ENCODE results near the gene SPAAR.
"Not testable (repeated sequence)": the region's sequence is repeated elsewhere in the genome, so short reads cannot be mapped to it uniquely, and the experiment has no call there.

SPAAR gene

DNA sequence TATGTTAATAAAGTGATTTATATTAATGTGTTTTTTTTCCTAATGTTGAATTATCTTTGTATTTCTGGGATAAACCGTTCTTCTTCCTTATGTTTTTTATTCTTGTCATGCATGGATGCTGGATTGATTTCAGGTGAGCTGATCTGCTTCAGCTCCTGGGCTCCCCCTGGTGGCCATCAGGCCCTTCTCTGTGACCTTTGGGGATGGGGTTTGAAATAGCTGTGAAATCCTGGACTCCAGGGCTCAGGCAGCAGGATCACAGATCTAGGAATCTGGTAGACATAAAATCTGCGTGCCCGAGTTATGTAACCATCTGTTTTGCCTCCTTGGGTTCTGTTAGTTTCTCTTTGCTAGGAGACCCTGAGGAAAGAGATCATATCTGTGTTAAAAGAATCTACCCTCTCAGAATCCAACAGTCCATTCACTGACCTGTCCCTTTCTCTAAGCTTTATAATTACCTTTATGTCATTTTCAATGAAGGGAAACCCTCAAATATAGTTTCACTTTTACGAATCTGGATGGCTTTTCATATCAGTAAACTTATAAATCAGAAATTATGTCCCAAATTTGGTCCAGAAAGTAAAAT is 26.9 kb upstream of the SPAAR start:
- ATAC-seq (ENCODE audit: insufficient read depth, low read depth) (peak; percentile 77), DNase-seq (peak; percentile 74)
- no peaks in the 10 kb centered on the region for H3K36me3 ChIP-seq (ENCODE audit: insufficient read depth, low read length)
- H2AFZ ChIP-seq (ENCODE audit: low read depth, low read length) = no peak overlapping the region
- H3K79me2 ChIP-seq (ENCODE audit: insufficient read depth, low read length) = no peaks in the 10 kb centered on the region
- H3K4me3 ChIP-seq (ENCODE audit: low read depth in 1 of 2, low read length in 2 of 2) = no peak overlapping the region
- H3K4me2 ChIP-seq (ENCODE audit: insufficient read depth, low read length) = no peak overlapping the region
- H3K9ac ChIP-seq (ENCODE audit: low read depth, low read length) = no peak overlapping the region
- H3K9me3 ChIP-seq (ENCODE audit: insufficient read depth, low read length, severe bottlenecking) = no peaks in the 10 kb centered on the region
- H3K4me1 ChIP-seq (ENCODE audit: insufficient read depth, low read length) = no peaks in the 10 kb centered on the region
- no peaks in the 10 kb centered on the region for H3K27me3 ChIP-seq (ENCODE audit: insufficient read depth, low read length, poor library complexity)
- TF ChIP-seq, protein P1, sequence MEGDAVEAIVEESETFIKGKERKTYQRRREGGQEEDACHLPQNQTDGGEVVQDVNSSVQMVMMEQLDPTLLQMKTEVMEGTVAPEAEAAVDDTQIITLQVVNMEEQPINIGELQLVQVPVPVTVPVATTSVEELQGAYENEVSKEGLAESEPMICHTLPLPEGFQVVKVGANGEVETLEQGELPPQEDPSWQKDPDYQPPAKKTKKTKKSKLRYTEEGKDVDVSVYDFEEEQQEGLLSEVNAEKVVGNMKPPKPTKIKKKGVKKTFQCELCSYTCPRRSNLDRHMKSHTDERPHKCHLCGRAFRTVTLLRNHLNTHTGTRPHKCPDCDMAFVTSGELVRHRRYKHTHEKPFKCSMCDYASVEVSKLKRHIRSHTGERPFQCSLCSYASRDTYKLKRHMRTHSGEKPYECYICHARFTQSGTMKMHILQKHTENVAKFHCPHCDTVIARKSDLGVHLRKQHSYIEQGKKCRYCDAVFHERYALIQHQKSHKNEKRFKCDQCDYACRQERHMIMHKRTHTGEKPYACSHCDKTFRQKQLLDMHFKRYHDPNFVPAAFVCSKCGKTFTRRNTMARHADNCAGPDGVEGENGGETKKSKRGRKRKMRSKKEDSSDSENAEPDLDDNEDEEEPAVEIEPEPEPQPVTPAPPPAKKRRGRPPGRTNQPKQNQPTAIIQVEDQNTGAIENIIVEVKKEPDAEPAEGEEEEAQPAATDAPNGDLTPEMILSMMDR (IDR thresholded peaks at IDR 0.05; ENCODE audit: borderline replicate concordance, extremely low read depth, low read length, poor library complexity, severe bottlenecking) = peak; percentile 92
- no peak for TF ChIP-seq EZH2 (IDR thresholded peaks at IDR 0.05; ENCODE audit: borderline replicate concordance, low read depth, low read length, severe bottlenecking)
- H4K20me1 ChIP-seq (ENCODE audit: insufficient read depth, low read length) = no peaks in the 10 kb centered on the region
- no peak overlapping the region for H3K27ac ChIP-seq (ENCODE audit: low read length)

DNA sequence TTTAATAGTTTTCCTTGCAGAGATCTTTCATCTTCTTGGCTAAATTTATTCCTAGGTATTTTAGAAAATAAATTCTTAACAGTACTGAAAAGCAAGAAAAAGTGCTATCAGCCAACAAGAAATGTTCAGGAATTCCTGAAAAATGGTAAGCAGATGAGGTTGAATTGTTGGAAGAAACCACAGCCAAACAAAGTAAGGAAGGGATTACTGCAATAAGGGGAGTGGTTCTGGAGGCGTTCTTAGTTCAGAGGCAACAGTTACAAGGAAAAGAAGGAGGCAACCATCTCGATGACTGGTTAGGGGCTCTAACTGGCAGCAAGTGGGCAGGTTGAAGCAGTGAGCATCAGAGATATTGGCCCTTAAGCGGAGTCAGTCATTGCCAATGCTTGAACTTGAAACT is 26.3 kb upstream of the SPAAR start:
- H3K79me2 ChIP-seq (ENCODE audit: insufficient read depth, low read length) = no peaks in the 10 kb centered on the region
- H3K4me3 ChIP-seq (ENCODE audit: low read depth in 1 of 2, low read length in 2 of 2) = no peak overlapping the region
- no peak overlapping the region for H2AFZ ChIP-seq (ENCODE audit: low read depth, low read length)
- H3K27me3 ChIP-seq (ENCODE audit: insufficient read depth, low read length, poor library complexity) = no peaks in the 10 kb centered on the region
- ATAC-seq (ENCODE audit: insufficient read depth, low read depth) = no peak
- no peak overlapping the region for H3K27ac ChIP-seq (ENCODE audit: low read length)
- H3K4me2 ChIP-seq (ENCODE audit: insufficient read depth, low read length) = no peak overlapping the region
- no peak for TF ChIP-seq EZH2 (IDR thresholded peaks at IDR 0.05; ENCODE audit: borderline replicate concordance, low read depth, low read length, severe bottlenecking)
- TF ChIP-seq, protein P1 (IDR thresholded peaks at IDR 0.05; ENCODE audit: borderline replicate concordance, extremely low read depth, low read length, poor library complexity, severe bottlenecking) = no peak
- no peaks in the 10 kb centered on the region for H4K20me1 ChIP-seq (ENCODE audit: insufficient read depth, low read length)
- H3K9ac ChIP-seq (ENCODE audit: low read depth, low read length) = no peak overlapping the region
- no peak for DNase-seq
- H3K36me3 ChIP-seq (ENCODE audit: insufficient read depth, low read length) = no peaks in the 10 kb centered on the region
- H3K9me3 ChIP-seq (ENCODE audit: insufficient read depth, low read length, severe bottlenecking) = no peaks in the 10 kb centered on the region
- H3K4me1 ChIP-seq (ENCODE audit: insufficient read depth, low read length) = no peaks in the 10 kb centered on the region

DNA sequence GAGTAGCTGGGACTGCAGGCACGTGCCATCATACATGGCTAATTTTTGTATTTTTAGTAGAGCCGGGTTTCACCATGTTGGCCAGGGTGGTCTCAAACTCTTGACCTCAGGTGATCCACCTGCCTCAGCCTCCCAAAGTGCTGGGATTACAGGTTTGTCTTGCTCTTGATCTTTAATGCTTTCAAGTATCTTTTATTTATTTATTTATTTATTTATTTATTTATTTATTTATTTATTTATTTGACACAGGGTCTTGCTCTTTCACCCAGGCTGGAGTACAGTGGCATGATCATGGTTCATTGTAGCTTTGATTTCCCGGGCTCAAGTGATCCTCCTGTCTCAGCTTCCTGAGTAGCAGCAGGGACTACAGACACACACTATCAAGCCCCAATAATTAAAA is 24.4 kb upstream of the SPAAR start:
- H3K4me2 ChIP-seq (ENCODE audit: insufficient read depth, low read length); DNase-seq; H3K36me3 ChIP-seq (ENCODE audit: insufficient read depth, low read length); H3K27me3 ChIP-seq (ENCODE audit: insufficient read depth, low read length, poor library complexity); H3K4me1 ChIP-seq (ENCODE audit: insufficient read depth, low read length); H3K27ac ChIP-seq (ENCODE audit: low read length); H3K79me2 ChIP-seq (ENCODE audit: insufficient read depth, low read length); H4K20me1 ChIP-seq (ENCODE audit: insufficient read depth, low read length); H2AFZ ChIP-seq (ENCODE audit: low read depth, low read length); ATAC-seq (ENCODE audit: insufficient read depth, low read depth); H3K4me3 ChIP-seq (ENCODE audit: low read depth in 1 of 2, low read length in 2 of 2); H3K9ac ChIP-seq (ENCODE audit: low read depth, low read length); H3K9me3 ChIP-seq (ENCODE audit: insufficient read depth, low read length, severe bottlenecking): not testable (repeated sequence)

DNA sequence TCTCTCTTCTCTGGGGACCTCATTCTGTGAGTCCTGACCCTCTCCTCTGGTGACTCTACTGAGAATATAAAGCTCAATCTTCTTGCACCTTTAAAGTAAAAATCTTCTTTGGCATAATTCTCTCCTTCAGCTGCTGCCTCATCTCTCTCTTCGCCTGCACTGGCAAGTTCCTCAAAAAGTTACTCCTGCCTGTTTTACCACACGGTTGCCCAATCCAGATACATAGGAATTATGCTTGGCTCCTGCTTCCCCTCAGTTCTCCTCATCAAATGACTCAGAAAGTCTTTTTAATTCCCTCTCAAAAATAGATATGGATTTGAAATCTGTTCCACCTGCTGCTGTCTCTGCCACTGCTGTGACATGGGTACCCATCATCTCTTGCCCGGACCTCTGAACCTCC is 17.6 kb upstream of the SPAAR start:
- no peaks in the 10 kb centered on the region for H3K9me3 ChIP-seq (ENCODE audit: insufficient read depth, low read length, severe bottlenecking)
- DNase-seq = no peak
- ATAC-seq (ENCODE audit: insufficient read depth, low read depth) = no peak

More for the DNA sequence above, 17.6 kb upstream of the SPAAR start:
- Histone ChIP-seq H3K27me3 (ENCODE audit: insufficient read depth, low read length, poor library complexity) (peaks cover 9% of the 10 kb centered on the region), H3K27ac (ENCODE audit: low read length) (no peak overlapping the region), H3K36me3 (ENCODE audit: insufficient read depth, low read length) (no peaks in the 10 kb centered on the region), H3K4me1 (ENCODE audit: insufficient read depth, low read length) (no peaks in the 10 kb centered on the region), H3K4me3 (ENCODE audit: low read depth in 1 of 2, low read length in 2 of 2) (no peak overlapping the region), H4K20me1 (ENCODE audit: insufficient read depth, low read length) (no peaks in the 10 kb centered on the region), H3K9ac (ENCODE audit: low read depth, low read length) (no peak overlapping the region), H3K4me2 (ENCODE audit: insufficient read depth, low read length) (no peak overlapping the region), H3K79me2 (ENCODE audit: insufficient read depth, low read length) (no peaks in the 10 kb centered on the region), H2AFZ (ENCODE audit: low read depth, low read length) (no peak overlapping the region)
- TF ChIP-seq, protein P1 (IDR thresholded peaks at IDR 0.05; ENCODE audit: borderline replicate concordance, extremely low read depth, low read length, poor library complexity, severe bottlenecking) = no peak
- no peak for TF ChIP-seq EZH2 (IDR thresholded peaks at IDR 0.05; ENCODE audit: borderline replicate concordance, low read depth, low read length, severe bottlenecking)
